RWPE2 (cell line): ENCODE measurements around the gene UBE2J2.
A peak's percentile ranks its signal among the peaks of the same experiment; 100 is the strongest.

Experiments
- ATAC-seq: fragments of 200-7000 bp; cut with Tn5 transposase; 3 replicates; pipeline ENCODE4 v1.9.1; 2021; ENCODE audit warnings: low read depth
- DNase-seq: peaks from one replicate; pipeline ENCODE4 v3.0.0-alpha.2; 2020; ENCODE audit warnings: low spot score
- H3K27ac ChIP-seq: fragments of 450-650 bp; 2 replicates; pipeline ENCODE4 v1.5.1; 2017; ENCODE audit warnings: mild to moderate bottlenecking; ENCODE audit not compliant: poor library complexity, severe bottlenecking
- H3K27me3 ChIP-seq: fragments of 250-450 bp; sonication (Bioruptor Pico); 2 replicates; pipeline ENCODE4 v1.5.1; 2021; ENCODE audit warnings: mild to moderate bottlenecking, moderate library complexity; ENCODE audit not compliant: insufficient read depth, poor library complexity, severe bottlenecking
- H3K36me3 ChIP-seq: fragments of 250-450 bp; sonication (Bioruptor Pico); 2 replicates; pipeline ENCODE4 v1.5.1; 2020; ENCODE audit warnings: low read depth, mild to moderate bottlenecking, moderate library complexity
- H3K4me1 ChIP-seq: fragments of 250-450 bp; sonication (Bioruptor Pico); 2 replicates; pipeline ENCODE4 v1.5.1; 2021; ENCODE audit warnings: mild to moderate bottlenecking, moderate library complexity; ENCODE audit not compliant: insufficient read depth, poor library complexity, severe bottlenecking
- H3K4me3 ChIP-seq: fragments of 250-450 bp; sonication (Bioruptor Pico); 2 replicates; pipeline ENCODE4 v1.5.1; 2021; ENCODE audit warnings: mild to moderate bottlenecking, moderate library complexity; ENCODE audit not compliant: severe bottlenecking
- H3K9me3 ChIP-seq: fragments of 250-450 bp; sonication (Bioruptor Pico); 2 replicates; pipeline ENCODE4 v1.5.1; 2021; ENCODE audit warnings: mild to moderate bottlenecking, moderate library complexity; ENCODE audit not compliant: severe bottlenecking
- TF ChIP-seq, protein P1 (sequence below): fragments of 450-650 bp; IDR thresholded peaks from one replicate; pipeline ENCODE4 v1.5.1; 2017; ENCODE audit warnings: mild to moderate bottlenecking, moderate library complexity; ENCODE audit not compliant: poor library complexity, severe bottlenecking

The UBE2J2 gene

DNA sequence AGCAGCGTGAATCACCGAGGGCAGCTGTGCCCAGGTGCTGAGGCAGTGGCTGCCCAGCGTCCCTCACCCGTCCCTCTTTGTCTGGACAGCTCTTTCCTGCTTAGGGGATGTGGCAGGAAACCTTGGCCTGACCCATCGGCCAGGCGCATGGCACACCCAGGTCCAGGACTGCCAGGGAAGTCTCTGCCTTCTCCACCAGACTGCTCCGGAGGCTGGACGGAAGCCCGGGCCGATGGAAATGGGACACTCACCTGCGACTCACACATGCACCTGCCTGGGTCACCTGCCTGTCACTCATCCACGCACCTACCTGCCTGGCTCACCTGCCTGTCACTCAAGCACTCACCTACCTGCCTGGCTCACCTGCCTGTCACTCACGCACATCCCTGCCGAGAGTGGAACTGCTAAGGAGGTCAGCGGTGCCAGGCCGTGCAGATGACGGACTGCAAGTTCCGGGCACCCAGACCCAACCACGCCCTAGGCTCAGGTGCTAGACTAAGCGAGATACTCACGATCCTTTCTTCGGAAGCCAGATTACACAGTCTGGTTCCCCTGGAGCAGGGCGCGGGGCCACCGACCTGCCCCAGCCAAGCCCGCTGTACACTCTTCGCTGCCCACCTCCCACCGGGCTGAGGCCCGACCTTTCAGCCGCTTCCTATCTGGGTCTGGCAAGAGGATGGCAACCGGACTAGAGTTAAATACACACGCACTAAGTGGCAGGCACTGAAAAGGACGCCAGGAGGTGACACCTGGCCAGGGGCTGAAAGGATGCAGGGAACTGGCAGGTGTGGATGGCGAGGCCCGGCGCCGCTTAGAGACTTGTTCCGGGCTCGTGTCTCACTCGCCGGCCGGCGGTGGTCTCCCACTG is 1.1 kb downstream of the UBE2J2 start:
- no peak for DNase-seq
- Histone ChIP-seq H3K4me3 (peak overlapping the region; percentile 95), H3K27me3 (no peaks in the 10 kb centered on the region), H3K27ac (peak overlapping the region; percentile 66), H3K36me3 (peaks cover 25% of the 10 kb centered on the region), H3K9me3 (no peaks in the 10 kb centered on the region), H3K4me1 (peaks cover 8% of the 10 kb centered on the region)
- ATAC-seq, result peak; percentile 33
- TF ChIP-seq, protein P1, sequence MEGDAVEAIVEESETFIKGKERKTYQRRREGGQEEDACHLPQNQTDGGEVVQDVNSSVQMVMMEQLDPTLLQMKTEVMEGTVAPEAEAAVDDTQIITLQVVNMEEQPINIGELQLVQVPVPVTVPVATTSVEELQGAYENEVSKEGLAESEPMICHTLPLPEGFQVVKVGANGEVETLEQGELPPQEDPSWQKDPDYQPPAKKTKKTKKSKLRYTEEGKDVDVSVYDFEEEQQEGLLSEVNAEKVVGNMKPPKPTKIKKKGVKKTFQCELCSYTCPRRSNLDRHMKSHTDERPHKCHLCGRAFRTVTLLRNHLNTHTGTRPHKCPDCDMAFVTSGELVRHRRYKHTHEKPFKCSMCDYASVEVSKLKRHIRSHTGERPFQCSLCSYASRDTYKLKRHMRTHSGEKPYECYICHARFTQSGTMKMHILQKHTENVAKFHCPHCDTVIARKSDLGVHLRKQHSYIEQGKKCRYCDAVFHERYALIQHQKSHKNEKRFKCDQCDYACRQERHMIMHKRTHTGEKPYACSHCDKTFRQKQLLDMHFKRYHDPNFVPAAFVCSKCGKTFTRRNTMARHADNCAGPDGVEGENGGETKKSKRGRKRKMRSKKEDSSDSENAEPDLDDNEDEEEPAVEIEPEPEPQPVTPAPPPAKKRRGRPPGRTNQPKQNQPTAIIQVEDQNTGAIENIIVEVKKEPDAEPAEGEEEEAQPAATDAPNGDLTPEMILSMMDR, result no peak

DNA sequence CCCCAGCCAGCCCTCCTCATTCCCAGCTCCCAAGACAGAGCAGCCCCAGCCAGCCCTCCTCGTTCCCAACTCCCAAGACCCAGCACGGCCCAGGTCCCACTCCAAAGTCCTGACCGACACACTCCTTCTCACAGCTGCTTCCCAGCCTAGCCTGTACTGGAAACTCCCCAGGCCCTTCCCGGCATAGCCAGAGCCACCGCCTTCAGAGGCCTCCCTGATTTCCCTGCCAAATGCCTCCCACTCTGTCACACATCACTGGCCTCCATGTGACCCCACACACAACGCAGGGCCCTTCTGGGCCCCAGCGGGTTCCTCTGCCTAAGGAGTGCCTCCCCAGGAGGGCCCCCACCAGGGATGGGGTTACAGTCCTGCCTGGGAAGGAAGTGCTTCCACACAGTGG is 2.8 kb downstream of the UBE2J2 start:
- Histone ChIP-seq H3K4me3 (no peak overlapping the region), H3K27ac (peak overlapping the region; percentile 66), H3K9me3 (no peaks in the 10 kb centered on the region), H3K36me3 (peaks cover 42% of the 10 kb centered on the region), H3K27me3 (no peaks in the 10 kb centered on the region), H3K4me1 (peaks cover 10% of the 10 kb centered on the region)
- DNase-seq (no peak), ATAC-seq (no peak)
- TF ChIP-seq, protein P1, result no peak

DNA sequence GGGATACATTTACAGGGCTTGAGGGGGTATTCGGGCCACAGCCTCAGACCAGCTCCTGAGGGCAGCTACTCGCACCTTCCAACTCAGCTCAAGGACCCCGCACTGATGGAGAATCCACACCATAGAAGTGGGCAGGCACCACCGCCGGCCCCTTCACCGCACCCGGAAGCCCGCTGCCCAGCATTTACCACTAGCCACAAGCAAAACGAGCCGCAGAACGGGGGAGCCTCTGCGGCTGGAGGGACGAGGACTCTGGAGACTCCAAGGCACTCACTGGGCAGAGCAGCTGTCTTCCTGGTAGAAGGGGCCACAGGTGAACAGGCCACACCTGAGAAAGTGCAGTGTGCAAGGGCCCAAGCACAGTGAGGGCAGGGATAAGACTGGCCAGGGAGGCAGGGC is 5.4 kb downstream of the UBE2J2 start:
- H3K9me3 ChIP-seq, result no peaks in the 10 kb centered on the region
- DNase-seq, result no peak

DNA sequence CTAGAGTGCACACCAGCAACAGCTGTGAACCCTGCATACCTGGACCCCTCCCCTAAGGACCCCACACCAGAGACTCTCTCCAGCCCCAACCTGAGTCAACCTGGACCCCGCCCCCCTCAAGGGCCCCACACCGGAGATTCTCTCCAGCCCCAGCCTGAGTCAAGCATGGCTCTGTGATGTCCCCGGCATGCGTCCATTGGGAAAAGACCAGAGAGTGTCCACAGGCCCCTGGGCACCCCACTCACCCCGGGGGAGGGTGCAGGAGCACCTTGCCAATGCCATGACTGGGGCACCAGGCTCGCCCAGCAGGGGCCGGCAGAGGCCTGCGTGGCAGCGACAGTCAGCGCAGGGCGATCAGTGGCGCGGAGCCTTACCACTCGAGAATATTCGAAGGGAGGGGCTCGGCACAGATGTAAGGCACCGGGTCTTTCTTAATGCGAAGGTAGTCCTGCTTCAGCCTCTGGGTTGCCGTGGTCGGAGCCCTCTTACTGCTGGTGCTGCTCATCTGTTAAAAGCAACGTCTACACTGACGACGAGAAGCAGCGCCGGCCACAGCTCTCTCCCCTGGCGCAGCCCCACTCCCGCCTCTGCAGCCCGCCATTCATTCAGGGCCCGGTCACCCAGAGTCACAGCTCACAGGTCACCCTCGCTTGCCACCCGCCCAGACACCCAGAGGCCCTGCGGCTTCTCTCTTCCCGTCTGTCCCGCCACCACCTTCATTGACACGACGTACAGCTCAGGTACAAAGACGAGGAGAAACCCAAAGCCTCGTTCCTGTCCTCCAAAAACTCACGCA is 6.0 kb downstream of the UBE2J2 start:
- no peaks in the 10 kb centered on the region for H3K27me3 ChIP-seq
- DNase-seq, result no peak
- no peak overlapping the region for H3K27ac ChIP-seq
- TF ChIP-seq, protein P1, result no peak
- peaks cover 21% of the 10 kb centered on the region for H3K4me1 ChIP-seq
- H3K9me3 ChIP-seq, result no peaks in the 10 kb centered on the region
- H3K36me3 ChIP-seq, result peaks cover 71% of the 10 kb centered on the region
- ATAC-seq, result no peak
- H3K4me3 ChIP-seq, result no peak overlapping the region

More for the DNA sequence above, 5.4 kb downstream of the UBE2J2 start:
- Histone ChIP-seq H3K36me3 (peaks cover 65% of the 10 kb centered on the region), H3K27ac (no peak overlapping the region), H3K4me1 (peaks cover 21% of the 10 kb centered on the region), H3K4me3 (no peak overlapping the region), H3K27me3 (no peaks in the 10 kb centered on the region)
- ATAC-seq, result no peak
- TF ChIP-seq, protein P1, result no peak
